Suppressor macrophage treated with lipopolysaccharide for 1 hour (primary cell): ENCODE data around the gene KCND2.

Source experiments
- DNase-seq, 3 donors: peaks; one replicate each; pipeline ENCODE4 v3.0.0-alpha.2; 2020 to 2022

The KCND2 gene

DNA sequence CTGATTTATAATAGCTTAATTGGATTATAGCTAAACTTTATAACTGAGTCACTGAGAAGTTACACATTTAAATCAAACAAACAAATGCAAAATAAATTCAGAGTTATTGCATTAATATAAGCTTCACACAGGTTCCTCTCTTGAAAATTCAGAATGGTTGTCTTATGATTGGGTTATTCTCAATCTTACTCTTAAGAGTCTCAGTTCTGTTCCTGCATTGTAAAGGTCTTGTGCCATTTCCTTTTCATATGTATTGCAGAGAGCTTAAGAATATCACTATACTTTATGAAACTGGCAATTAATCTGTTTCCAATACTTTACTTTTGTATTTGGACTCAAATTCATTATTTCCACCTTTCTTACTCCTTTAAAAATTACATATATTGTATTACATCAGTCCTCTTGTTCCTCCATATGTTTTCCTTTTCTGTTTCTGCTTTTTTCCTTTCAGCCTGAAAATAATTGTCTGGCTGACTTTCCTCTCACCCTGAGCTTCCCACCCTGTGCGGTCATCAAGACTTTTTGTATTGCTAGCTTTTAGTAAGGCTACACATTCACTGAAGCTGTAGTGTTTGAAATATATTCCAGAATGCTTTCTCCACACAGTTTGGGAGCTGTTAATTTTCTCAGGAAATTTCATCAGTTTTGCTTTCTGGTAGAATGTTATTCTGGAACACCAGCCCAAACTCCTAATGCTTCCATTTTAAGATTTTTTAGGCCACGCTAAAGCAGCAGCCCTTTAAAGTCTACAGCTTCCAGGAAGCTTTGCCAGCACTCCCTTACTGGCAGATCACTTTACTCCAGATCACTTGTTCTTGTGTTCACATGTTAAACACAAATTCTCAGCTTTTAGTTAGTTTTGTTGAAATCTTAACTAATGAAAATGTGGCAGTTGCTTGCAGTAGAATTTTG is 139.4 kb downstream of the KCND2 start:
- no peak for DNase-seq

DNA sequence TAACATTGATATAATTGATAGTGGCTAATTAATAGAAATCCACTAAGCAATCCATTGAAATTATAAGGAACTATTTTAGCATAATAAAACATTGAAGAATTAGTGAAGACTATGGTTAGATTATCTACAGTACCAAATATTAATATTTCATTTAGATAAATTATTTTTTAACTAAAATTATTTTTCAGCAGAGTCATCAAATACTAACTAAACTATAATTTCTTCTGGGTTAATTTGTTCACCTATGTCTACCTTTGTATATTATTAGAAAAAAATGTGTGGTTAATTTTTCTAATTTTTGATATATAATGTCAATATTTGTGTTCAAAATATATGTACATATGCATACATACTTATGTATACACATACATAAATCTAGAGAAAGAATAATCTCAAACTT is 140.2 kb downstream of the KCND2 start:
- no peak for DNase-seq

DNA sequence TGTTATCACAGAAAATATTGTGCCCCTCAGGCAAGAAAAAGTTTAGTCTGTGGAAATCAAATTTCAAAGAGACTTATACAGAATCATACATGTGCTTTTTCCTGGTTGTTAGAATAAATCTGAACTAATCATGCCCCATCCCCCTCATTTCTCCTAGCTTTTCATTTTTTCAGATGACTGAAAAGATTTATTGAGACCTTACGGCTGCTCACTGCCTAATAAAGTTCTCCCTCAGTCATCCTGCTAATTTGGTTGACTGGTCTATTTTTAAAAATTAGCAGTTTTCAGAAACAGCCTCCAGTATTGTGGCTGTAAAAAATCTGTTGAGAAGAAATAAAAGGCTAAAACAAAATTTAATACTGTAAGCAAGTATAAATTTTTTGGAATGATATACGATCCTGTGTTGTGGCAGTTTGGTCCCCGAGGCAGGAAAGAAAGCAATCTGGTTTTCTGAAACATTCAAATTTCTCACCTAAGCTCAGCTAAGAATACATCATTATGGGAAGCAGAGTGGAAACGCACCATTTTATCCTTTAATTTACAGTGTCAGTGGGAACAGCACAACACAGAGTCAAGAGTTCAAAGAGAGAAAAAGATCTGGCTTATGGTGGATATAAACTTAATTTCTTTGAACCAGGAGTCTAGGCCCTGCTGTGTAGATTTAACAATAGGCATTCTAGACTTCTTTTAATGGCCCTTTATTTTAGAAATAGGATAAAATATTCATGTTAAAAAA is 144.4 kb downstream of the KCND2 start:
- no peak for DNase-seq

GRCh38 chr7:120421151-120421651 is 148.2 kb downstream of the KCND2 start:
- no peak for DNase-seq

GRCh38 chr7:120431016-120431415 is 158.0 kb downstream of the KCND2 start:
- no peak for DNase-seq

DNA sequence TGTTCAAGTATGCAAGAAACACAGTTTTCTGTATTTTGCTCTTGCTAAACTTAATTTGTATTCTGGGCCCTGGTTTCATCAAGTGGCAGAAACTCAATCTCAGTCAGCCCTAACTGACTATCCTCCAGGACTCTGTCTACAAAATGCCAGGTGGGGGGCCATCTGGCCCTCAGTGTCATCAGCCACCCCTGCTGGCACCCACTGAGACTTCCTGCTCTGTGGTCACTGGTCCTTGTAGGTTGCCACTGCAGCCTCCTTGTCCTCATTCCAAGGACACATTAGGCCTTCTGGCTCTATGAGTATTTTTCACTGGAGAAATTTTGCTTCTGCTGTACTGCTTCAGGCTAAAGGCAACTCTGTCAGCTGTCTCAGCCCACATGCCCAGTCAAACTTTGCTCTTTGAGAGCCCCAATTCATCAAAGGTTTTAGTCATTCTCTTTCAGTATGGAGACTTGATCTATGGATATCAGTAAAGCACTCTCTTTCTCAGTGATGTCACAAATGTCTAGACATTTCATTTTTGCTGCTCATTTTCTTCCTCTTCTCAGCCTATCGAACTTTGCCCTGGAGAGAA is 163.6 kb downstream of the KCND2 start:
- DNase-seq: no peak

GRCh38 chr7:120441850-120442249 is 168.9 kb downstream of the KCND2 start:
- DNase-seq: no peak

GRCh38 chr7:120442838-120443237 is 169.9 kb downstream of the KCND2 start:
- no peak for DNase-seq

DNA sequence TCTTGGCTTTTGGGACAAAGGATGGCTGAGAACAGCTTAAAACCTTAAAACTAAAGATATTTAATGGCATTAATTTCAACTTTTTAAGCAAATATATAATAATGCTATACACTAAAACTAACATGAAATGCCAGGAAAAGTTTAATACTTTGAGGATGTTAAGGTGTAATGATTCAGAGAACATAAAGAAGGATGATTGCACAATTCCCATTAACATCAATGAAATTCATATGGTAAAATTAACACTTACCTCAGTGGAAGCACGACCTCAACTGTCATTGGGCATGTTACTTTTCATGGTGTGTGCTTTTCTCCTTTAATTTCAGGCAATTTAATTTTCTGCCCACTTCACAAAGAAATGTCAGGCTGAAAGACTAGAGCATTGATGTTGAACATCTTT is 171.7 kb downstream of the KCND2 start:
- no peak for DNase-seq

DNA sequence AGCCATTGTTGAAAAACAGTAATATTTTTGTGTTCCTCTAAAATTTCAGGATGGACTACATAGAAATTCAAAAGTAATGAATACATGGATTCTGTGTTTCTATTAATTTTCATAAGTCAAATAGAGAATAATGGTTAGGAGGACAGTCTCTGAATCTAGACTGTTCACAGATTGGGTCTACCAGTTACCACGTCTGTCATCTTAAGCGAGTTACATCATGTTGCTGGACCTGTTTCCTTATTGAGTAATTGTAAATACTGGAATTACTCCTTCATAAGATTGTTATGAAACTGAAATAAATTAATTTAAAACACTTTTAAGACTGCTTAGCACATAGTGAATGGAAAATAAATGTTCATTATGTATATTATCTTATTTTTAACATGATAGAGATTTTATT is 172.3 kb downstream of the KCND2 start:
- no peak for DNase-seq

DNA sequence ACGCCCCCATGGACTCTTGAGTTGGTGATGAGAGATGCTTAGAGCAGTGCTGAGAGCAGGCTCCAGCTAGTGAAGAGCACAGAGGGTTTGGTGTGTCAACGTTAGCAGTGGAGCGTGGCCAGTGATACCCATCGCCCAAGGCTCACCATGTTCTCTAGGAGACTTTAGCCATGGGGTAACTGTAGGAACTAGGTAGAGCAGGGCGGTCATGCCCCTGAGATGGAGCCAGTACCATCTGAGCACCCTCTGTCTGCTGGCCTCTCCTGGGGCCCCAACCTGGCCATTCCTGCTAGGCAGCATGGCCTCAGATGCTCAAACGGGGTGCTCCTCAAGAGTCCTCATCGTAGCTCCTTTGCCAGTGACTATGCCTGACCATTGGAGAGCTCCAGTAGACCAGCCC is 179.7 kb downstream of the KCND2 start:
- no peak for DNase-seq

- DNase-seq: no peak
Observed at GRCh38 chr7:120456699-120457098, 183.7 kb downstream of the KCND2 start.

- DNase-seq: no peak
Observed at GRCh38 chr7:120460949-120461348, 188.0 kb downstream of the KCND2 start.

GRCh38 chr7:120462991-120463390 is 190.0 kb downstream of the KCND2 start:
- DNase-seq: no peak

DNA sequence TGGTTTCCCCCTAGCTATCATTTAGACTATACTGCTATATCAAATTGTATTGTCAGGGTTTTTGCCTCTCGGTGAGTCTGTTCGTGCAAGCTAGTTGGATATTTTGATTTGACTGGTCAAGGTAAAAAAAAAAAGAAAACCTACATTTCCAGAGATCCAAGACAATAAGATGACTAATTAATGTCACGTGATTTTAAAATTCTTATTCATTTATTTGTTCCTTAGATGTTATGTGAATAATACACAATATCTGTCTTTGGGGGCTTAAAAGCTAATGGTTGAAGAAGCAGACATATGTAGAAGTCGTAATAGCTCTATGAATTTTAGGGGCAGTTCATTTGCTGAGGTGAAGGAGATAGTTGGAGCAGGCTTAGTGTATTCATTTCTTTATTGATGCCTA is 191.1 kb downstream of the KCND2 start:
- no peak for DNase-seq

DNA sequence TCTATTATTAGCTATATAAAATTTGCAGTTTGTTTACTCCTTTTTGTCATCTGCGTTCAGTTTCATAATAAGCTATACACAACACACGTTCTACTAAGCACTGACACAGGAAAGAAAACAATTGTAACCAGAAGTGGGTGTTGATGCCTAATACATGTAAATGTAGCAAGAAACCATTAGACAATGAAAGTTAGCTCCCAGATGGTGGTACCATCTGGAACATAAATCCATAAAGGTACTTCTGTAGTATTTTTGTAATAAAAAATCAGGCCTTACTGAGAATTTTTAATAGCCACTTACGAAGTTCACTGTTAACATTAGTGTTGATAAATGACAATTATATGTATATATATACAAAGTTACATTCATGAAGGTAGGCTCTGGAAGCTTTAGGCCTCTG is 194.7 kb downstream of the KCND2 start:
- DNase-seq: no peak

DNA sequence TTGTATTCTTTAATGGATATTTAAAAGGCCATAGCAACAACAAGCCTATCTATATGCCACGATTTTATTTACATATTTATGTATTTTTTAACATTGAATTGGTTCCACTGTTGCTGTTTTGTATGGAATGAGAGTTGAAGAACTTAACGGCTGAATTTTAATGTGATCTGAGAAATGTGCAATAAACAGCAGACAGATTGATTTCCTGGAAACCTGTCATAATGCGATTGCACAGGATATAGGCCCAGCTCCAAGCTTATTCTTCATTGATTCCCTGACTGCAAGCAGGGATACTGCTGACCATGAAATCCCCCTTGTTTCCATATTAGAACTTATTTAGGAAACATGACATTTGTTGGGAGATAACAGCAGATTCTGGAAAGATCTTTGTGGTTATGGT is 195.6 kb downstream of the KCND2 start:
- DNase-seq: no peak

- DNase-seq: no peak
Observed at GRCh38 chr7:120472892-120473291, 199.9 kb downstream of the KCND2 start.

DNA sequence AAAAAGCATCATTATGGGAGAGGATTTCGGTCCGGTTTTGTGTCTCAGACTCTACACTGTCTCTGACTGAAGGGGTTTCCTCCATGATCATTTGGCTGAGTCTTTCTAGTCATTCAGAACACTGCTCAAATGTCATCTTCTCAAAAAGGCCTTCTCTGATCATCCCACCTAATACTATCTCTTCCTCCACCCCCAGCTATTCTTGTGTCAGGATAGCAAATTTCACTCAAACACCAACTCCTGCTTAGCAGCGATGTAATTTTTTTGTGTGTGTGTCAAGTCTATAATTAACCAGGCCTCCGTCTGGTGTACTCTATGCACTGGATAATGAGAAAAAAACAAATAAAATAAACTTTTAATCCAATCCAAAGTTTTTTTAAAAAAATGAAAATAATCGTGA is 200.4 kb downstream of the KCND2 start:
- no peak for DNase-seq

- DNase-seq: no peak
Observed at GRCh38 chr7:120475994-120476393, 203.0 kb downstream of the KCND2 start.

- DNase-seq: no peak
Observed at GRCh38 chr7:120480472-120480871, 207.5 kb downstream of the KCND2 start.

DNA sequence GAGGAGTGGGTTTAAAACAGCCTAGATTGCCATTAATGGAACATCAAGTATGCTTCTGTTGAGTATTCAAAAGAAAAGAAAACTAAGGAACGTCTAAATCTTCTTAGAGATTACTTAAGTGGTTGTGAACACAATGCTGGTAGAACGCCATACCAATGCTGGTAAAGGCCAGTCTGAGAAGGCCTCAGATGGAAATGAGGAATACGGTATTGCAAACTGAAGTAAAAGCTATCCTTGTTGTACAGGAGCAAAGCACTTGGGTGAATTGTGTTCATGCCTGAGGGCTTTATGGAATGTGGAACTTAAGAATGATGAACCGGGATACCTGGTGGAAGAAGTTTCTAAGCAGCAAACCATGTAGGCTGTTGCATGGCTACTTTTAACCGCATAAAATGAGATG is 208.0 kb downstream of the KCND2 start:
- no peak for DNase-seq

GRCh38 chr7:120486164-120486563 is 213.2 kb downstream of the KCND2 start:
- DNase-seq: no peak

- no peak for DNase-seq
Observed at GRCh38 chr7:120502132-120502531, 229.2 kb downstream of the KCND2 start.
